G401.6 (cell line): ENCODE measurements around the gene PLCXD3.
"Not testable (repeated sequence)": the region's sequence is repeated elsewhere in the genome, so short reads cannot be mapped to it uniquely, and the experiment has no call there.

ENCODE experiments used
- FAIRE-seq: peaks from 2 replicates; lab custom pipeline; 2012; peaks lifted over from hg19 to GRCh38; lab: Jason Lieb, UNC

The PLCXD3 gene, protein sequence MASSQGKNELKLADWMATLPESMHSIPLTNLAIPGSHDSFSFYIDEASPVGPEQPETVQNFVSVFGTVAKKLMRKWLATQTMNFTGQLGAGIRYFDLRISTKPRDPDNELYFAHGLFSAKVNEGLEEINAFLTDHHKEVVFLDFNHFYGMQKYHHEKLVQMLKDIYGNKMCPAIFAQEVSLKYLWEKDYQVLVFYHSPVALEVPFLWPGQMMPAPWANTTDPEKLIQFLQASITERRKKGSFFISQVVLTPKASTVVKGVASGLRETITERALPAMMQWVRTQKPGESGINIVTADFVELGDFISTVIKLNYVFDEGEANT

DNA sequence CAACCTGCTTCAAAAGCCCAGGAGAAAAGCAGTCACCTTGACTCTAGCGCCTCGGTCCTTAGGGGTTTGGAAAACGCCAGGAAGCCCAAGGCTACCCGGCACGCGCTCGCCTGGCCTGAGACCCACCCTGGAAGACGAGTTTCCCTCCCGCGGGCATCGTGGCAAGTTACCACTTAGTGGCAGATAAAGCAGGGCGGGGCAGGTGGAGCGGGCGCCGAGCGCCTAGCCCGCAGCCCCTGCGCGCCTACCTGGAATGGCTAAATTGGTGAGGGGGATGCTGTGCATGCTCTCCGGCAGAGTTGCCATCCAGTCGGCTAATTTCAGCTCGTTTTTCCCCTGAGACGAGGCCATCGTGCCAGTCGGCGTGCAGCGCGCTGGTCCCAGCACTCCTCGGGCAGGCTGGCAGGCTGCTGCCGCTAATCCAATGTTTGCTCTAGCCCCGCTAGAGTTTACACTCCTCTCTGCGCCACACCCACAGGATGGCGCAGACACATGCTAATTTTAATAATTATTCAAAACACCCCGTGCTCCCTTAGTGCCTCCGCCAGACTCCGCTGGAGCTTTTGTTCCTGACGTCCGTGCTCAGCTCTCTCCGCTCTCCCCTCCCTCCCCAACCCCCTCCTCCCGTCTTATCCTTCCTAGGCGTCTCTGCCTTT, at the start of gene PLCXD3:
TSS of gene PLCXD3 (minus strand) at position 426 of the 656 bp plus-strand sequence. CDS start at position 351, 75 bp downstream.
- no peak for FAIRE-seq

DNA sequence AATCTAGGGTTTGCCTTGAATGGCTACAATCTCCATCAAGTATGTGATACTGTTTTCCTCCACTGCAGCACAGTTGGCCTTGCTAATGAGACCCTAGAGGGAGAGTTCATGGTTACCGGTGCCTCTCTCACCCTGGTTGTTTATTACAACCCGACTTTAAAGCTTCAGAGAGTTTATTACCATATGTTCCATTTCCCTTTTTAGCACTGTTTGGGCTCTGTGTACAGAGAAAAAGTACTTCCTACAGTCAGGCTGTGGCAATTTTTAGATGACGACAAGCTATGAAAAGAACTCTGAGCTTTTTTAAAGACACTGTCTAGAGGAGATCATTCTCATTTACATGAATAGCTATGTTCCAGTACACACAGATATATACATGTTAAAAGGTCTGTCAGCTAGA, 48.8 kb upstream of the PLCXD3 start:
- FAIRE-seq: no peak

DNA sequence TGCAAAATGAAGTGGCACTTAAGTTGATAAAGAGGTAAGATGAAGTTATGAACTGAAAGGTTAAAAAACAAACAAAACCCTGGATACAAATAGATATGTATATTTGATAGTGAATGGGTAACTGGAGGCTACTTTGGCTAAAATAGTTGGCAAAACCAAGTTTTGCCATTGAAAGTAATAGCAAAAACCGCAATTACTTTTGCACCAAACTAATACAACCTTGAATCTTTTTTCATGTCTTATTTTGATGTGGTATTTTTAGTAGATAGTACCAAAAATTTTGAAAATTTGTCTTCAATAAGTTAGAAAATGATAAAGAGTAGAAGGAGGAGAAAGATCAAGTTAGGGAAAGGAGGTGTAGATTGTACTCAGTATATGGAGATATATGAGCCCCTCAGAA, 47.9 kb upstream of the PLCXD3 start:
- no peak for FAIRE-seq

DNA sequence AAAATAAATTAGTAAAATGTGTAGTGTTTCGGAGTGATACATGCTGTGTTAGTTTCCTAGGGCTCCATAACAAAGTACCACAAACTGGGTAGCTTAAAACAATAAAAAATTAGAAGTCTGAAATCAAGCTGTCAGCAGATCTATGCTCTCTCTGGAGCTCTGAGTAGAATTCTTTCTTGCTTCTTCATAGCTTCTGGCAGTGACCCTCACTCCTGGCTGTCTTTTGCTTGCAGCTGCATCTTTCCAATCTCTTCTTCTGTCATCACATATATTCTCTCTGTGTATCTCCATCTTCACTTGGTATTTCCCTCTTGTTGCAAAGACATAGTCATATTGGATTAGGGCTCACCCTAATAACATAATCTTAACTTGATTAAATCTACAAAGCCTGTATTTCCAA, 37.6 kb upstream of the PLCXD3 start:
- no peak for FAIRE-seq

DNA sequence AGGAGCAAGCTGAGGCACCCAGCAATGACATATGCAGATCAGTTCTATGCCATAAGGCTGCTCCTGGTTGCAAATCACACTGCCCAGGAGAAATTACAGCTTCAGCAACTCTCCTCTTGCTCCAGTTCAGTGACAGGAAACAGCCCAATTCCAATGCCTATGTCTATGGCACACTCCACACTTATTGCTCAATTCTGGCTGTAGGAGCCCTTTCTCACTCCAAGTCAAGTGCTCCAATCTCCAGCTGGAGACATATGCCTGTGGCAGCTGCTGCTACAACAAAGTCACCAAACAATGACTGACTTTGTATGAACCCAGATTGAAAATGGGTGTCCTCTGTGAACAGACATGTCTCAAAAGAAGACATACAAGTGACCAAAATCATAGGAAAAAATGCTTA, 31.8 kb upstream of the PLCXD3 start:
- FAIRE-seq: no peak

DNA sequence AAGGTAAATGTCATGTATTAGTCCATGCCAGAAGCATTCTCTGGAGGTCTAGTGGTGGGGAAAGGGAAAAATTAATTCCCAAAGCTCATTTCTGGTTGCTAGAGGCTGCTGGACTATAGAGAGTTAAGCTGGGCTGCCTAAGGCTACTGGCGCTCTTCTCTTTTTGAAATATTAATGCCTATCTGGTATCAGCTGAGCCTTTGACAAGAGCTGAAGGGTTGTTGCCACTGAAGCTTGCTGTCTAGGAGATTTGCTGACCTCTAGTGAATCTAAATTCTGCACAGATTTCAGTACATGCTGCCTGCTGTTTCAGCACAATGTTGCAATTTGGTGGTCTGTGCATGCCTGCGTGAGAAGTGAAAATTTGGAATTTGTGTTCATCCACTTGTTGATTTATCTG, 29.1 kb upstream of the PLCXD3 start:
- no peak for FAIRE-seq

DNA sequence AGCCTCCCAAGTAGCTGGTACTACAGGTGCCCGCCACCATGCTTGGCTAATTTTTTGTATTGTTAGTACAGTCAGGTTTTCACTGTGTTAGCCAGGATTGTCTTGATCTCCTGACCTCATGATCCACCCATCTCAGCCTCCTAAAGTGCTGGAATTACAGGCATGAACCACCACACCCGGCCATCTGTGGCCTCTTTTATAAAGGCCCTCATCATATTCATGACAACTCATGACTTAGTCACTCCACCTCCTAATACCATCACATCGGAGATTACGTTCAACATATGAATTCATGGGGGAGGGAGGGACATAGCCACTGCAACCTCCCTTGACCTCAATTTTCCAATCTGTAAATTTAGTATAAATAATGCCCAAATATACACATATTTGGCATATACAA, 27.2 kb upstream of the PLCXD3 start:
- no peak for FAIRE-seq

DNA sequence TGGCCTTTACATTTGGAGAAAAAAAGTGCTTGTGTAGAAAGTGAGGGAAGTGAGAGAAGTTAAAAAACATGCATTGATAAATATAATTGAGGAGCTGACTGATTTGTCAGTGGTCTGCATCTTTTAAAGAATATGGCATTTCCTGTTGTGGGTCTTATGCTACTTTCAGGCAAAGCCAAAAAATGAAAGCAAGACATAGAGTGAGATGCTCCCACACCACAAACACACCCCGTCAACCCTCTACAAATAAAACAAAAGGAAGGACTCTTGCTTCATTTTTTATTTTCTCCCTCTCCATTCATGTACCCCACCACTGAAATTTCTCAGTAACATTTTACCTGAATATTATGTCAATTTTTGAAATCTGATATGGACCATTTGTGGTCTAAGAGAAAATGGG, 22.1 kb upstream of the PLCXD3 start:
- FAIRE-seq: no peak

DNA sequence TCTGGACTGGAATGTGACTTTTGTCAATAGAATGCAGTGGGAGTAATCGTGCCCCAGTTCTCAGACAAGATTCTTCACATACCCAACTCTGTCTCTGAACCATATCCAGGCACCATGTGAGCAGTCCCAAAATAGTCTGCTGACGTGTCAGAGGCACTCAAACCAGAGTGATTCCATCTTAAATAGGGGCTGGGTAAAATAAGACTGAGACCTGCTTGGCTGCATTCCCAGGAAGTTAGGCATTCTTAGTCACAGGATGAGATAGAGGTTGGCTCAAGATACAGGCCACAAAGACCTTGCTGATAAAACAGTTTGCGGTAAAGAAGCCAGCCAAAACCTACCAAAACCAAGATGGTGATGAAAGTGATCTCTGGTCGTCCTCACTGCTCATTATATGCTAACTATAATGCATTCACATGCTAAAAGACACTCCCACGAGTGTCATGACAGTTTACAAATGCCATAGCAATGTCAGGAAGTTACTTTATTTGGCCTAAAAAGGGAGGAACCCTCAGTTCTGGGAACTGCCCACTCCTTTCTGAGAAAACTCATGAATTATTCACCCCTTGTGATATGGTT, 16.9 kb upstream of the PLCXD3 start:
- no peak for FAIRE-seq

DNA sequence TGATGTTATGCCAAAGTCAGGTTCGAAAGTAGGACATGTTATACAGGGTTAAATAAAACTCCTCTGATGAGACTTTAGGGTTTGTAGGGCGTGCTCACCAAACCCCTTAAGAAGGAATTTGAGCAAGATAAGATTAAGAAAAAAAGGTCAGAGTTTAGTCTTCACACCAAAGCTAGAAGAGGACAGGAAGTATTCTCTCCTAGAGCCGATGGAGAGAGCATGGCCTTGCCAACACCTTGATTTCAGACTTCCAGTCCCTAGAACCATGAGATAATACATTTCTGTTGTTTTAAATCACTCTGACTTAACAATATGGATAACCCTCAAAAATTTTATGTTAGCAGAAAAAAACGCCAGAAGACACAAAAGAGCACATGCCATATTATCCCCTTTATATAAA, 16.3 kb upstream of the PLCXD3 start:
- no peak for FAIRE-seq

DNA sequence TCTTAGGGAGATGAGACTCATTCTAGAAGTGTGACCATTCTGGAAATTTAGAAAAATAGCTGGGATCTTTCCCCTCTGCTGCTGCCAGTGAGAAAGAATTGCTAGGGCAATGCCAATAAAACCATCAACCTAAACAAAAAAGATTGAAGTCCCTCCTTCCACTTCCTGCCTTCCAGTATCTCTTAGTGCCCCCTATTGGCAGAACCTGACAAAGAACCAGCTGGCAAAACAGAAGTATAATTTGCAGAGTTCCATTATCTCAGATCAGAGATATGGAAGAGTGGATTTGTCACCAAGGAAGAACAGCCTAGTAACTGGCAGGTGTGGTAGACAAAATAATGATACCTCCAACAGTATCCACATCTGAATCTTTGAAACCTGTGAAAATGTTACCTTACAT, 13.8 kb upstream of the PLCXD3 start:
- FAIRE-seq: no peak

DNA sequence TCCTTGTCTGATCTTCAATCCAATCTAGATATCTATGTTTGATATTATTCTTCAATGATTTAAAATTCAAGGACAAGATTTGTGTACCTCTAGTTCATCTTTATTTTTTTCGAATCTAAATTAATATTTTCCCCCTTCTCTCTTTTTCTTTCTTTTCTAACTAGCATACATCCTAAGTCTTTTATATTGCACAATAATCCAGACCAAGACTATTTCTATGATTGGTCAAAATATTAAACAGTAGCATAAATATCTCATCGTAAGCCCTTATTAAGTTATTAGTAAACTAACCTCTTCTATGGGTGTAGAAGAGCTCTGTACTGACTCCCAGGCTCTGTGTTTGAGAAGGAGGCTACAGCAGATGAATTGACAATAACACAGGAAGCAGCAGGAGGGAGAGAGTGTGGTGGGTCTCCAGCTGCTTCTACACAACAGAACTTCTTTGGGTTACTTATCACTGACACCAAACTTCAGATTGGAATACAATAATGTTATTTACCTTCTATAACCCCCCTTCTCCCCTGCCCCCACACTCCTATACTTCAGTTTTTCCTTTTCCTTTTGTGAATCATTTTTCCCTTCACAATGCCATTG, 11.9 kb upstream of the PLCXD3 start:
- no peak for FAIRE-seq

DNA sequence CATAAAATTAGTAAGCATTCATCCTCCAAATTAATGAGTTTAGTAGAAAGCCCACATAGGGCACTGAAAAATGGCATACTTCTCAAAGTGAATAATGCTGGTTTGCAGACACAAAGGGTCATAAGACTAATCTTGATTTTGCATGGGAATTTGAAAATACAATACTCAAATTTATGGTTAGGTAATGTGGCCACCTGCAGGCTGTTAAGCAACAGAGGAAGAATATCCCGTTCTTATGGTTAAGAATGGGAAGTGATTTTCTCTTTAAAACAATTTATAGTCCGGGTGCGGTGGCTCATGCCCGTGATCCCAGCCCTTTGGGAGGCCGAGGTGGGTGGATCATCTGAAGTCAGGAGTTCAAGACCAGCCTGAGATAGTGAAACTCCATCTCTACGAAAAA, 9.4 kb upstream of the PLCXD3 start:
- FAIRE-seq: no peak

DNA sequence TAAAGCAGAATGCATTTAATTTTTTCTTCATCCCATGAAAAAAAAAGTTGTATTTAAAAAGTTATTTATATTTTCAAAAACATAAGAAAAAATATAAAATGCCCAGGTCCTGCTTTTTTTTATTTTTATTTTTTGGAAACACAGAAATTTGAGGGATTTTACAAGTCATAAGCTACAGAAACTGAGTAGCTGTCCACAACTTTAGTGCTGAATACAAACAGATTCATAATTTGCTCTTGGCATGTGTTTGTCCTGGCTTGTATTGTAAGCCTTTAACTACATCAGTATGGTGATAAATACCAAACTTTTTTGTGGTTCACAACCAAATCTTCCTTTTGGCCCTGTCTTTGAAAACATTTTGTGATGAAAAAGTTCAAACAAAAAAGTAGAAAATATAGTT, 7.5 kb upstream of the PLCXD3 start:
- no peak for FAIRE-seq

DNA sequence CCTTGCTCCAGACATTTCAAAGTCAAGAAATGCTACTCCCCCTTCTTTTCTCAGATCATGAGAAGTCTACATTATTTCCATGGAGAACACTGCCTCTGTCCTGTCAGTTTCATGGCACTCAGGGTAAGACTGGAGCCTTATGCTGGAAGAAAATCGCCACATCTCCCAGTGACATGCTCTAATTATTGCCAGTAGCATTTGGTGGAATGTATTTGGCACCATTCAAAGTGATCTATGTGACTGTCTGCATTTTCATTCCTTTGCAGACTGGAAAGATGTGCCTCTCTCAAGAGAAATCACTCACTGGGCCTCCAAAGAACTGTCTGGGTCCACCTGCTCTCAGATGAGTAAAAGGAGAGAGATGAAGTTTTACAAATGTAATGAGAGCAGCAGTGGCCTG, 840 bp upstream of the PLCXD3 start:
- no peak for FAIRE-seq

DNA sequence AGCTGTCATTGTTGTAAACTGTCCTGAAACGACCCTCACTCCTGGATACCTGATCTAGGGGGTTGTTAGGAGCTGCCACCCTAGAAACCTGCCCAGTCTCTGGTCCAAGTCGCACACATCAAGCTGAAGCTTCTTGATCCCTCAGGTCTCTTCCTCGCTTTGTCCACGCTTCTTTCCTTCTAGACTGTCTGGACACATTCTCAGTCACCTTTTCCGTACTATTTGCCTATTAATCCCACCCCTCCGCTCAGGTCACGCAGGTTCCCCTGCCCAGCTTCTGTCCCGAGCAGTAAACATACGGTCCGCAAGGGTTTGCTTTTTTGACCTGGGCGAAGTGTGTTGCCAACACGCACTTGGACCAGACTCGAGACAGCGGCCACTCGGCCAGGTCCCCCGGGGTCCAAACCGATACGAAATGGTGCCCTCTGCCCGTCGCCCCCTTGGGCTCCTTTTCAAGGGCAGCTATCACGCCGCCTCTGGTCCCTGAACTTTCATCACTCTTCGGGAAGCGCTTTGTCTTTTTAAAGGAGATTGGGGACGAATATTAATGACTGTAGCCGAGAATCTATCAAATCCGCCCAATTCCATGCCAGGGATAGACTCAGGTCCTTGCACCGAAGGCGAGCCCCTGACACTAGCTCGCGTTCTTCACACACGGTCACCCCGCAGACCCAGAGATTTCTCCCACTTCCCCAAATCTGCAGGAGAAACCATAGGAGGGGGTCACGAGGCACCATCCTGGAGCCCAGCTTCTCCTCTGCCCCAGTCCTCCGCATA, 814 bp downstream of the PLCXD3 start:
- no peak for FAIRE-seq

DNA sequence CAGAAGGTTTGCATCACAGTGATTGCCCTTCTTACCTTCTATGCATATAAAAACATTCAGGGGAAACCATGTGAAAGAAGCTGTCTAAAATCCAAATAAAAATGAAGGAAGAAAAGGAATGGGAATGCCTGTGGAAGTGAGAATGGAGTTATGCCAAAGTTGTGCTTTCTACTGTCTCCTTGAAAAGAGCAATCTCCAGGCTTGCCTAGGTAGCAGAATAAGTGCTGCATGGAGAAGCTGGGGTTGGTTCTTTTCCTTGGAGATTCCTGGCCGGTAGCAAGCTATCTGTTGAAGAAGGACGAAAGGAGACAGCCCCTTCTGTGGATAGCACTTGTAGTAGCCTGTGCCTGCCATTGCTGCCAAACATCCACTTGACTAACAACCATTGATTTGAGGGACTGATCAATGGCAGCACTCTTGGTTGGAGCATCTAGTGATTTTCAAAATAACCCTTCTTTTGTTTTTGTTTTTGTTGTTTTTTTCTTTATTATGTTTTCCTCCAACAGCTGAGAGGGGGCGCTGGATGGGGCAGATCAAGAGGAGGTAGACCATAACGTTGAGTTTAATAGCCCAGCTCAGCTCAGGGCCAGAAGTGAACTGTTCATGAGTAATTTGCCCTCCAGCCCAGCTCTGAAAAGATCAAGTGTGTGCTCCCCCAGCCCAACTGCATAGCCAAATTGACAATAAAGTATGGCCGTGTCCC, 1.6 kb downstream of the PLCXD3 start:
- FAIRE-seq: no peak

DNA sequence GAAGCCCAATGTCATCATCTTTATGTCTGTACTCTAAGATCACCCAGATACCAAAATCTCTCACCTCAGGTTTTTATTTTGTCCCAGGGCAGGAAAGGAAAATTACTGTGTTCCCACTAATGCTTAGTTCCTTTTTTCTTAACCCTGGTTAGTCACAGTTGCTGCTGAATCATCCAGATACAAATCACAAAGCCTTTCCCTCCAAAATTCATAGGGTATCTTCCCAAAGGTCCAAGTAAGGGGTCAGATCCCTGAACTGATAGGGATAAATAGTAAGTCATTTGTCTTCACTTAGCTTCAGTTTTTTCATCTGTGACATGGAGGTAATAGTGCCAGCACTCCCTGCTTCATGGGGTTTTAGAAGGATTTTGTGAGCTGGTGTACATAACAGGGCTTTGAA, 2.2 kb downstream of the PLCXD3 start:
- no peak for FAIRE-seq

DNA sequence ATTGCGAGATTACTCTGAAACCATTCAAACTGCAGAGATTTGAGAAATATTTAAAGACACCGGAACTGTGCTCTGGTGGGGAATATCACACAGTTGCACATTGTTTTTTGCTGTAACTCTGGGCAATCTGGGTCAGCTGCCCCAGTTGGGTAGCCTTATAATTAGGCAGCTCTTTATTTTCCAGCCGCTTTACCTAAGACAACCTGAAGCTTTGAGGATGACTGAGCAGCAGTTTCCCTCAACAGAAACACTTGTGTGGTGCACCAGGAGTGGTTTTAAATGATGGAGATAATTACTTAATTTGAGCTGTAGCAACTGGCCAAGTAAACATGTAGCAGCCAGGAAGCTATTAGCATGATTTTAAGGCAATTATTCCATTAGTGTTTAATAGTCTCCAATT, 2.9 kb downstream of the PLCXD3 start:
- no peak for FAIRE-seq

DNA sequence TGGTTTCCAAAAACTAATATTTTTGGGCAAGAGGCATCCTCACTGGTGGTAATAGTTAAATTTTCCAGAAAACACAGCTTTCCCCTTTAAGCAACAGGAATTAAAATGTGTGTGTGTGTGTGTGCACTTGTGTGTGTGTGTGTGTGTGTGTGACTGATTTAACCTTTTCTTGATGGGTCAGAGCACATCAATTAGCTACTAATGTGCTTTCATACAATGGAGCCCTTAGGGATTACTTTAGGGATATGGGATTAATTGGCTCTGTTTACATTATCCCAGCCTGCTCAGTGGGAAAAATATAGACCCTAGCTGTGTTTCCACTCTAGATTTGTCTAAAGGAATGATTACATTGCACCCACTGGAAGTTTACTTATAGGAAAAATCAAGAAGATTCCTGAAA, 6.5 kb downstream of the PLCXD3 start:
- FAIRE-seq: no peak

DNA sequence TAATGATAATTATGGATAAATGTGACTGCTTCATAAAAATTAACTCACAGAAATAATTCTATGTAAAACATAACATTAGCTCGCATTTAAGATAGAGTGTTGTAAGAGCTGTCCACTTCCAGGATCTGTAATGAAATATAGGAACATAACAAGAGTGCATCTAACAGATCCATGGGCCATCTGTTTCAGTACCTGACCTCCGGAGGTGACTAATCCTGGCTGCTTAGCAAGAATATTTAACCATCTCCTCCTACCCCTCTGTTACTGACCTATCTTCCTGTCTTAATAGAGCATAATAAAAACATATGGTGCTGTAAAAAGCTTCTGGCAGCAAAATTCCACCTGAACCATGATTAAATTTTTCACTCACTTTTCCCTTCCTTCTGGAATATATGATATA, 7.1 kb downstream of the PLCXD3 start:
- FAIRE-seq: no peak

DNA sequence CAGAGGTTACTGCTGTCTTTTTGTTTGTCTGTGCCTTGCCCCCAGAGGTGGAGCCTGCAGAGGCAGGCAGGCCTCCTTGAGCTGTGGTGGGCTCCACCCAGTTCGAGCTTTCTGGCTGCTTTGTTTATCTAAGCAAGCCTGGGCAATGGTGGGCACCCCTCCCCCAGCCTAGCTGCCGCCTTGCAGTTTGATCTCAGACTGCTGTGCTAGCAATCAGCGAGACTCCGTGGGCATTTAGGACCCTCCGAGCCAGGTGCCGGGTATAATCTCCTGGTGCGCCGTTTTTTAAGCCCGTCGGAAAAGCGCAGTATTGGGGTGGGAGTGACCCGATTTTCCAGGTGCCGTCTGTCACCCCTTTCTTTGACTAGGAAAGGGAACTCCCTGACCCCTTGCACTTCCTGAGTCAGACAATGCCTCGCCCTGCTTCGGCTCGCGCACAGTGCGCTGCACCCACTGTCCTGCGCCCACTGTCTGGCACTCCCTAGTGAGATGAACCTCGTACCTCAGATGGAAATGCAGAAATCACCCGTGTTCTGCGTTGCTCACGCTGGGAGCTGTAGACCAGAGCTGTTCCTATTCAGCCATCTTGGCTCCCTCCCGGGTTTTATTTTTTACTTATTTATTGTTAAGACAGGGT, 16.8 kb downstream of the PLCXD3 start:
- FAIRE-seq: not testable (repeated sequence)
